Measurements from ENCODE around the gene ETDB.
"Not testable (repeated sequence)": the region's sequence is repeated elsewhere in the genome, so short reads cannot be mapped to it uniquely, and the experiment has no call there.

Gene ETDB

DNA sequence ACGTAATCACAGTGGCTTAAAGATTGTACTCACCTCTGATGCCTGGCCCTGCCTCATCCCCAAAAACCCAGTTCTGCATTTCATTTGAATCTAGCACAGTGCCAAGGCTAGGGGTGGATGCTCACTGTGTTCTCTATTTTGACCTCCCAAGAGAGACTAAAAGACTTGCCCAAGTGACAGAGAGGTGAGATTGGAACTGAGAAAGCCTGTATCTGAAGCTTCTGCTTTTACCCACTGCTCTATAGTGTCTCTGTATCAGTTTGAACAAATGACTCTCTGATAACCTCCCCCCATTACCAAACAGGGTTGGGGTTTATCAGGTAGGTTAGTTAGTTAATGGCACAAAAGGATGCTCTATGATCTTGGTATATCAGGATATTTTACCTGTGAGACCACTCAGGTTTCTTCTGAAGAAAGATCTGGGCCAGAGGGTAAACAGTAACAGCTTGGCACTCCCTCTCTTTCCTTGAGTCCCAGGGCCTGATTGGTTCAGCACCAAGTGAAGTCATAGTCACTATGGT, at the start of gene ETDB:
TSS of gene ETDB (minus strand) at position 471 of the 521 bp plus-strand sequence. CDS start 1,265 bp downstream, outside the sequence.
- DNase-seq (ENCODE audit: low spot score): not testable (repeated sequence)

DNA sequence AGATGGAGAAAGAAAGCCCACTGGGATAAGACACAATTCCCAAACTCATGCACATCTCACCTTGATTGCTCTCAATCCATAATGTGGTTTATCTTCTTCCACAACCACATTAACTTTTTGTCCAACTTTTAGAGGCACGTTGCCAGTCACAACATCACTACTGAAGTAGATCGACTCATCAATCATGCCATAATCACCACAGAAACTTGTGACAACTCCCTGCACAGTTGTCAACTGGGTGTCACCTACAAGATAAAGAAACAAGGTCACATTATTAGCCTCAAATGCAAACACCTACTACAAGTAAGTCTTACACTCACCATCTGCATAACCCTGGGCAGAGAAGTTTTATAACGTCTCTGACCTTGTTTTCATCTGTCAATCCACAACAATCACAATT, 49.2 kb upstream of the ETDB start:
- not testable (repeated sequence) for DNase-seq (ENCODE audit: low spot score)

DNA sequence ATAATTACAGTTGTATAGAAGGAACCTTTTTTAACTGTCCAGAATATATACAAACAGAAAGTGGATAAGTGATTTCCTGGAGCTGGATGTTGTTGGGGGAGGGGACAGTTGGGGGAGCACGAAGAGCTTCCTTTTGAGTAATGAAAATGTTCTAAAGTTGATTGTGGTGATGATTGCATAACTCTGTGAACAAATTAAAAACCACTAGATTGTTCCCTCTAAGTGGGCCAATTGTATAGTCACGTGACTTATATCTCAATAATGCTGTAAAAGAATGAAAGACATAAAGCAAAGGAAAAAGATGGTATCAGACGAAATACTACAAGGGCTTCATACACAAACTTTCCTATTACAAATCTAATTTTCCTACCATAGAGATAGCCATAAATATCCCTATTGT, 48.2 kb upstream of the ETDB start:
- DNase-seq (ENCODE audit: low spot score): no peak

DNA sequence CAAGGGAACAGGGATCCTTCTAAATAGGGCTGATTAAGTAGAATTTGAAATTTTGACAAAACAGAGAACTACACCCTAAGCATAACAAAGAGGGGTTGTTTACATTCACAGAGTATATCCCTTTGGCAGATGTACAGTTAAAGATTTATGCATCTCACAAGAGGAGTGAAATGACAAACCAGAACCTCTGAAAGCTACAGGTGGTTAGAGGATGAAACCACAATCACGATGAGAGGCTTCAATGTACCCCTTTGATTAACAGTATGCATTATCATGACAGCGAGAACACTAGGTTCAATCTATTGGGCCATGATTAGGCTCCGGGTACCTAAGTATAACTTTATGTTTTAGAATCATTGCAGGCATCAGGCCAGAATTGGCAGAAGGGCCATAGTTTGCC, 34.4 kb upstream of the ETDB start:
- not testable (repeated sequence) for DNase-seq (ENCODE audit: low spot score)

DNA sequence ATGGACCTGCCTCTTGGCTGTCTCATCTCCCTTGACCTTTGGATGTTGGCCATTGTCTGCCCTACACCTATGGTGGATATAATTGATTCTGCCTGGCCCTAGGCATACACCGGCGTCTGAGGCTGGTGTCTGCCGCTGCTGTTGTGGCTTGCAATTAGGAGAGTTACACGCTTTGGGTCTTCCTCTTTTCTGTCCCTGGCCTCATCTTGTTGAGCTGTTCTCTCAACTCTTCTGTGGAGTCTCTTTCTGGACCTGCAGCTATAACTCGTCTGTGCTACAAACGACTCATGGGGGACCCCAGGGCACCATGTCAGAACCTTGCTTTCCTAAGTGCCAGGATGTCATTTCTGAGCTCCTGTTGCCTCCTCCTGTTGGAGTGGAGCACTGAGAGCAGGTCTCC, 5.8 kb upstream of the ETDB start:
- not testable (repeated sequence) for DNase-seq (ENCODE audit: low spot score)

DNA sequence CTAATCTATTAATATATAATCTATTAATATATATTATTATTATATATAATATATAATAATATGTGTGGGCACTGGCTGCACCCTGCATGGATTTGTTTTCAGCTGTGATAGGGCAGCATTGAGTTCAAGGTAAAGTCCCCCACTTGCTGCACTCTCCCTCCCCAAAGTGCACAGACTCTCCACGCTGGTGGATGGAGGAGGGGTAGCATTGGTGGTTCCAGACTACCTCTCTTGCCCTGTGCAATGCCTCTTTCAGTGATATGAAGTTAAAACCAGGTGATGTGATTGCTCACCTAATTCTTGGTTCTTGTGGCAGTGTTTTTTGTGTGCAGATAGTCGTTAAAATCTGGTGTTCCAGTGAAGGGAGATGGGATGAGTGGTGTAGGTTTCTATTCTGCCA, 4.3 kb downstream of the ETDB start:
- not testable (repeated sequence) for DNase-seq (ENCODE audit: low spot score)

DNA sequence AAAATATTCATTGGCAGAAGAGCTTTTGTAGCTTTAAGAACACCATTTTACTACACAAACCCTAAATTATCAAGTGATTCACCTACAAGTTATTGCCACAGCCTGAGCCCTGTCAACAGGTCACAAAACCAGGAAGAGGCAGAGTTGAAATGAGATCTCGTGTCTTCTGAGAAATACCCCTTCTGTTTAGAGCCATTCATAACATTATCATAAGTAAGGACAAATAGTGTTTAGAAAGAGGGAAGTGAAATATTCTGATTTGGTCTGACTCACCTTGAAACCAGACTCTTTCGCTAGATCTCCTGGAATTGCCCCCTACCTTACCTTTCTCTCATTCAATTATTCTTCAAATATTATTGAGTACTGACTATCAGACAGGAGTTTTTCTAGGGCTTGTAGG, 5.9 kb downstream of the ETDB start:
- DNase-seq (ENCODE audit: low spot score): no peak

DNA sequence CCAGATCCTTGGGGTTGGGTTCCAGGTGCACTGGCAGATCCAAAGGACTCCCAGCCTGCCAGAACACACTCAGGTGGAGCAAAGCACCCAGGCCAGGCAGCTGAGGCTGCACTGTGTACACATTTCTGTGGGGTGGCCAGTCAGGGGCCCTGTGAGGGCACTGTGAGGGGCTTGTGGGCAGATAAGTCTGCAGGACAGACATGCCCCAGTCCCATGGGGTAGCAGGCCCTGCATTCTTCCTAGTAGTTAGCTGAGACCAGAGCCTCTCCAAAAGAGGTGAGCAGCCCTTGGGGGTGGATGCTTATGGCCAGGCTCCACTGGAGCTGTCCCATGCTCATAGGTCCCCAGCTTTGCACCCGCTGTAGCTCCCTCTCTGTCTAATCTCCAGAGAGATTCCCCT, 7.6 kb downstream of the ETDB start:
- DNase-seq (ENCODE audit: low spot score): no peak

DNA sequence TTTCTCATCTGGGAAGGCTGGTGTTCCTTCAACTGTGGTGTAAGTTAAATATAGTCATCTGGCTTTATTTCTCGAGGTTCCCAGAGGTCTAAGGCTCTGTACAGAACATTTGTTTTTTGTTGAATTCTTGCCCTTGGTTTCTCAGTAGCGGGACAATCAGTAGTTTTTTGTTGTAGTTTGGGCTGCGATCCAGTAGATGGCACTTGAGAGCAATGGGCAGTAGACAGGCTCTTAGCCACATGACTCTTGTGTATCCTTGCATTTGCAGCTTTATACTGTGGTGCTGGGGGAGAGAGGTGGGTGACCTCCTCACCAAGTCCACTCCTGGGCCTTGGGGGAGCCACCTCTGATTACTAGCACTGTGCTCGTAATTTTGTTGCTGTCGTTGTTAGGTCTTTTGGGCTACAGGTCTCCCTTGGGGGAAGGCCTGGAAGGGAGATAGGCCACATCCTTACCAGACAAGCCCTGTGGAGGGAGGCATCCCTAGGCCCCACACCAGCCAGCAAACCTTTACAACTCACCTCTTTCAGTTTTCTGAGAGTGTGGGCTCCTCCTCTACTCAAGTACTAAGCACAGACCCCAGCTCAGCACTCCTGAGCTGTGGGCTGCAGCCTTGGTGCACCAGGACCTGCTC, 8.1 kb downstream of the ETDB start:
- peak; percentile 27 for DNase-seq (ENCODE audit: low spot score)

DNA sequence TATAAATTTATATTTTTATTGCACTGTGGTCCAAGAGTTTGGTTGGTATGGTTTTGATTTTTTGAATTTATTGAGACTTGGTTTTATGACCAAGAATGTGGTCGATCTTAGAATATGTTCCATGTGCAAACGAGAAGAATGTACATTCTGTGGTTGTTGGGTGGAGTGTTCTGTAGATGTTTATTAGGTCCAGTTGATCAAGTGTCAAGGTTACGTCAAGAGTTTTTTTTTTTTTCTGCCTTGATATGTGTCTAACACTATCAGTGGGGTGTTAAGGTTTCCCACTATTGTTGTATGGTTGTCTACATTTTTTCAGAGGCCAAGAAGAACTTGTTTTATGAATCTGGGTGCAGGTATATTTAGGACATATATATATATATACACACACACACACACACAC, 10.8 kb downstream of the ETDB start:
- DNase-seq (ENCODE audit: low spot score): no peak

DNA sequence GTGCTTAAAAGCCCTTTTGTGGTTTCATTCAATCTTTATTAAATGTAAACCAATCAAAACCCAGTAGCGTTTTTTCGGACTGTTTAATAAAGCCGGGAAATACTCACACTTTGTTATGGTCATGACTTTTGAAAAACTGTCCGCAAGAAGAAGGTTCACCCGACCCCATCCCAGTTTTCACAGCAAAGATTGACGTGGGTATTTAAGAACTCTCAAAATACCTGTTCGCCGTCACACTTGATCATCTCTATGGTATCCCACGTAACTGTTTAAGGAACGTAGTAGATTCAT, 20.9 kb downstream of the ETDB start:
- no peak for DNase-seq (ENCODE audit: low spot score)

DNA sequence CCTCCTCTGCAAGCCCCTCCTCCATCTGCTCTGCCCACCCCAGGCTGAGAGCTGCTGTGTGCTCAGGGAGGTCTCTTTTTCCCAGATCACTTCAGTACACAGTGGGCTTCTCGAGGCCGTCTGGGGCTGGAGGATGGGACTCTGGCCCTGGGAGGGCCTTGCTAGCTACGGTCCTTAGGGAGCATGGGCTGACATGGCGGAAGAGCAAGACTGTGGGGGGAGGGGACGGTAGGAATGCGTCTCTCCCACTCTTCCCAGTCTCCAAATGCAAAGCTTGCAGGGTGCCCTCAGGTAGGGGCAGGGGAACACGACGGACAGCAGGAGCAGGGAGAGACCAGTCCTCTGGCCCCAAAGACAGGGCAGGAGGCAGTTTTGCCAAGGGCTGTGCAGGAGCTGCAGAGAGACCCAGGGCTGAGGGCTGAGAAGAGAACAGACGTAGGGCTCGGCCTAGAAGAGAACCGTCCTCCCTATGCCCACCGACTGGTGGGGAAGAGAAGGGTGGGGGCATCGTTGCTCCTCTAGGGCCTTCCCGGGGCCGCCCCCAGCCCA, 23.1 kb downstream of the ETDB start:
- not testable (repeated sequence) for DNase-seq (ENCODE audit: low spot score)

DNA sequence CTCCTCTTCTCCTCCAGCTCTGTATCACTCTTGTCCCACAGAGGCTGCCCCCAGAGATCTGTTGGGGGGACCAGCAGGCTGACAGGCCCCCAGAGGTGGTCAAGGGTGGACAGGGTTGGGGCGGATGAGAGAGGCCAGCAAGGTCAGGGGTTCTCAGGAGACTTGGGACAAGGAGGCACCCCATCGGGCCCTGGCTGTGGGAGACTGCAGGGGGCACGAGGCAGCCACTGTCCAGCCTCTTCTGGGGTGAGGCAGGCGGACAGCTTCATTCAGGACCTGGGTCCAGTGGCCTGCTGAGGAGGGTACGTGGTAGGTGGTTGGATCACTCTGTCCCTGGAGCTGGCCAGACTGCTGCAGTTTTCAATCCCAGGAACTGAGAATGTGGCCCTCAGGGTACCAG, 24.6 kb downstream of the ETDB start:
- DNase-seq (ENCODE audit: low spot score): no peak

DNA sequence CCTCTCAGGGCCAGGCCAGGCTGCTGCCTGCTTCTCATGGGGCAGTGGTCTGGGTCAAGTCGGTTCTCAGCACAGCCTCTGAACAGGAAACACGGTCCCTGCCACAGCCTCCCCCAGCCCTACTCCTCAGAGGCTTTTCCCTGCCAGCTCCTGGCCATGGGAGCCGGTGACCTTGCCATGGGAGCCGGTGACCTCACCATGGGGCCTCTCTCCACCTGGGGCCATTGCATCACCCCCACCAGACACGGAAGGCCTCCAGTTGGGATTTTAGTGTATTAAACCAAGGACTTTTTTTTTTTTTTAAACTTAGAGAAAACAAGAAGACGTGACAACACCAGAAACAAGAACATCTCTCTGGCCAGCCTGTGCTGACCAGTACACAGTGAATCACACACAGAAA, 25.6 kb downstream of the ETDB start:
- DNase-seq (ENCODE audit: low spot score): no peak

DNA sequence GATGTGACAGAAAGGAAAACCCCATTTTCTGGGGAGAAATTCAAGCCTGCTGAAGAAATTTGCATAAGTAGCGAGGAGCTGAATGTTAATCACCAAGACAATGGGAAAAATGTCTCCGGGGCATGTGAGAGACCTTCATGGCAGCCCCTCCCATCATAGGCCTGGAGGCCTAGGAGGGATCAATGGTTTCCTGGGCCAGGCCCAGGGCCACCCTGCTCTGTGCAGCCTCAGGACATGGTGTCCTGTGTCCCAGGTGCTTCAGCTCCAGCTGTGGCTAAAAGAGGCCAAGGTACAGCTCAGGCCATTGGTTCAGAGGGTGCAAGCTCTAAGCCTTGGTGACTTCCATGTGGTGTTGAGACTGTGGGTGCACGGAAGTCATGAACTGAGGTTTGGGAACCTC, 31.2 kb downstream of the ETDB start:
- DNase-seq (ENCODE audit: low spot score): no peak

DNA sequence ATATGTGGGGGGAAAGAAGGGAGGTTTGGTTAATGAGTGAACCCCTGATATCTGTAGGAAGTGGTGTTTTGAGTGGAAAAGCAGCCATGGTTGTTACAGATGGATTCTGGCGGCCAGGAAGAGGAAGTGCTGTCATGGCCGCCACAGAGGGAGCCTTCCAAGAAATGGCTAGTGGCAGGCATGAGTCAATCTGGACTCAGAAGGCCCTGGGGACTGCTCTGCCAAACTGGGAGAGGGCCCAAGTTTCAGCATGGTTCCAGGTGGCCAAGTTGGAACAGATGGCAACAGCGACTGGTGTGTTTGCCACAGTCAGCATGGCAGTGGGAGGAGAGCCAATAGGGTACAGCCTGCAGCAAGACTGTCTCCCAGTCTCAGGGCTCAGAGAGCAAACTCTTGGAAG, 32.5 kb downstream of the ETDB start:
- DNase-seq (ENCODE audit: low spot score): no peak

DNA sequence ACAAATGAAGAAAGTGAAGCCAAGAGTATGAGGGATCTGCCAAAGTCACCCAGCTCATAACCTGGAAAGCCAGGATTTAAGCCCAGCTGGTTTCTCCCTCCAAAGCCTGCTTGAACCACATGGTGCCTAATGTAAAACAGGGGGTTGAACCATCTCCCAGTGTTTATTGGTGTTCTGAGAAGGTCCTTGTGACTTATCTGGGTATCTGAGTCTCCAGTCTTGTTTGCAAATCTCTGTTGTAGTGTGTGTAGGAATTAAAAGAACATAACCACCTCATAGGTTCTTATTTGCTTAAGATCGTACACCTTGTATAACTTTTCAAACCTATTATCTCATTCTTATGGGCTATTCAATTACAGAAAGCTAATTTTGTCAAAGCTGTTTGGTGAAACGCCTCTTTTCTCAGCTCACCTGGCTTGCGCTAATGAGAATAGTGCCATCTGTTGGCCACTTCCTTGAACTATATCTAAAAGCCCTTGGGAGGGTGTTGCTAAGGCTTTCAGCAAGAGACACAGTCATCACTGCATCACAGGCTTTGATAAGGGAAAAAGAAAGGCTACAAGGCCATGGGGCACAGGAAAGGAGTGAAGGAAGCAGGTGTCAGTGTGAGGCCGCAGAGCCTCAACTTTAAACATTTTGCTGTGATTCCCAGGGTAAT, 34.0 kb downstream of the ETDB start:
- DNase-seq (ENCODE audit: low spot score): peak; percentile 69

DNA sequence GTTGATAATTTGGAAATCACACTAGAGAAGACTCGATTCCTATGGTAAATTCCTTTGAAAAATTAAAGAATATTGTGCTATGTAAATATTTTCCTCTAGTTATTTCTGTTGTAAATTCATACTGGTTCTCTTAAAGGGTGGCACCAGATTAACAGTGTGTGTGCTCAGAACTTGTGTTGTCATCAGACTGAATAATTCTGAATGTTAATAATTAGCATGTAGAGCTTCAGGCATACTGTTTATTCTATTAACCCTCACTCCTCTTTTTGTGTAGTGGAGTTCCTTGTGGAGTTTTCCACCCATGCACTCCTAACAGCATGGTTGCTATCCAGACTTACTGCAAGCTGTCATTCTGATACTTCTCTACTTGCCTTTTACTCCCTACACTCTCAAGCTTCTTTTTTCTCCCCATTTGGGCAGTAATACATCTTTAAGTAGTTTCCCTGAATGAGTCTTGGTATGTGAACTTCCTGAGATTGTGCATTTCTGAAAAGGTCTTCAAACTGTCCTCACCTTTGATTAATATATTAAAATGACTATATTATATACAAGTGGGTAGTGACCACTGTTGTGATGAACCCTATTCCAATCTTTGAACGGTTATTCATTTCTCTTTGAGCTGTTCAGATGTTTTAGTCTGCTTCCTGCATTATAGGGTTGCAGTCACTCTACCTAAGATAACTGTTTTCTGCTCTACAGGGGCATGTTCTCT, 38.5 kb downstream of the ETDB start:
- no peak for DNase-seq (ENCODE audit: low spot score)
